ENCODE data around the gene SELENOO.

DNA sequence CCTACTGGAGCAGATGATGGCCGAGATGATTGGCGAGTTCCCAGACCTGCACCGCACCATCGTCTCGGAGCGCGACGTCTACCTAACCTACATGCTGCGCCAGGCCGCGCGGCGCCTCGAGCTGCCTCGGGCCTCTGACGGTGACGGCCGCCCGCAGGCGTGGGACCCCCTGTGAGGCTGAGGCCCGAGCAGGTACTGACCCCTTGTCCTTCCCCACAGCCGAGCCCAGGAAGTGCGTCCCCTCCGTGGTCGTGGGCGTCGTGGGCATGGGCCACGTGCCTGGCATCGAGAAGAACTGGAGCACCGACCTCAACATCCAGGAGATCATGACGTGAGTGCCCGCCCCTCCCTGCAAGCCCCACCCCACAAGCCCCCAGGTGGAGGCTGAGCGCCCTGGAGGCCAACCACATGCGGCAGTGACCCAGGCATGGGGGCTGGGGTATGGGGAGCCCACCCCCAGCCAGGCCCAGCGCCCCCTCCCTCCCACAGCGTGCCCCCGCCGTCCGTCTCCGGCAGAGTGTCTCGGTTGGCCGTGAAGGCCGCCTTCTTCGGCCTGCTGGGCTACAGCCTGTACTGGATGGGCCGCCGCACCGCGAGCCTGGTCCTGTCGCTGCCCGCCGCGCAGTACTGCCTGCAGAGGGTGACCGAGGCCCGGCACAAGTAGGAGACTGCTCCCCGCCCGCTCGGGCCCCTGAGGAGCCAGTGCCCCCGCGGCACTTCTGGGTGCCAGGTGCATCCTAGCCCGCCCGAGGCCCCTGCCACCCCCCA is 2.8 kb upstream of the SELENOO start:
- TF ChIP-seq, protein P1, sequence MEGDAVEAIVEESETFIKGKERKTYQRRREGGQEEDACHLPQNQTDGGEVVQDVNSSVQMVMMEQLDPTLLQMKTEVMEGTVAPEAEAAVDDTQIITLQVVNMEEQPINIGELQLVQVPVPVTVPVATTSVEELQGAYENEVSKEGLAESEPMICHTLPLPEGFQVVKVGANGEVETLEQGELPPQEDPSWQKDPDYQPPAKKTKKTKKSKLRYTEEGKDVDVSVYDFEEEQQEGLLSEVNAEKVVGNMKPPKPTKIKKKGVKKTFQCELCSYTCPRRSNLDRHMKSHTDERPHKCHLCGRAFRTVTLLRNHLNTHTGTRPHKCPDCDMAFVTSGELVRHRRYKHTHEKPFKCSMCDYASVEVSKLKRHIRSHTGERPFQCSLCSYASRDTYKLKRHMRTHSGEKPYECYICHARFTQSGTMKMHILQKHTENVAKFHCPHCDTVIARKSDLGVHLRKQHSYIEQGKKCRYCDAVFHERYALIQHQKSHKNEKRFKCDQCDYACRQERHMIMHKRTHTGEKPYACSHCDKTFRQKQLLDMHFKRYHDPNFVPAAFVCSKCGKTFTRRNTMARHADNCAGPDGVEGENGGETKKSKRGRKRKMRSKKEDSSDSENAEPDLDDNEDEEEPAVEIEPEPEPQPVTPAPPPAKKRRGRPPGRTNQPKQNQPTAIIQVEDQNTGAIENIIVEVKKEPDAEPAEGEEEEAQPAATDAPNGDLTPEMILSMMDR (IDR thresholded peaks at IDR 0.05) = no peak
- no peak for TF ChIP-seq POLR2A (IDR thresholded peaks at IDR 0.05)

Measured in thyroid gland (tissue), 4 donors.